HepG2 (cell line): ENCODE data around the gene MB21D2.

Experiments
- ATF7 ChIP-seq, 2 experiments: fragments of 450-650 bp in 1 of 2; sonication (generic) in 1 of 2; formaldehyde crosslinking in 1 of 2; IDR thresholded peaks; 2 replicates each; pipeline versions ENCODE4 v1.4.0 to v1.6.1; 2016 to 2020; ENCODE audit warnings: antibody characterized with exemption in 1 of 2, mild to moderate bottlenecking in 1 of 2, missing genetic modification reagents in 1 of 2
- CEBPB ChIP-seq: IDR thresholded peaks from 2 replicates; pipeline ENCODE4 v1.6.1; 2011; ENCODE audit warnings: low read depth, low read length, improper control_type of control experiment, borderline replicate concordance
- EZH2 ChIP-seq: conservative IDR thresholded peaks from 2 replicates; pipeline ENCODE4 v1.6.1; 2012; ENCODE audit warnings: mild to moderate bottlenecking, low read depth, low read length, moderate library complexity
- HCFC1 ChIP-seq: fragments of 150-350 bp; IDR thresholded peaks from 2 replicates; pipeline ENCODE4 v1.6.1; 2014; ENCODE audit warnings: low read depth, low read length
- HHEX ChIP-seq: IDR thresholded peaks from 2 replicates; pipeline ENCODE4 v1.6.1; 2016; ENCODE audit warnings: control low read depth
- MATR3 ChIP-seq: sonication (generic); formaldehyde crosslinking; IDR thresholded peaks from 2 replicates; pipeline ENCODE4 v1.4.0; 2020; ENCODE audit warnings: missing genetic modification reagents
- PCBP1 ChIP-seq: fragments of 200-400 bp; formaldehyde crosslinking; IDR thresholded peaks from 2 replicates; pipeline ENCODE4 v1.6.1; 2017; ENCODE audit warnings: mild to moderate bottlenecking, low read depth, low read length, borderline replicate concordance
- PRPF4 ChIP-seq: fragments of 200-400 bp; formaldehyde crosslinking; IDR thresholded peaks from 2 replicates; pipeline ENCODE4 v1.6.1; 2016; ENCODE audit warnings: low read length, low read depth; ENCODE audit not compliant: poor library complexity, severe bottlenecking
- USF2 ChIP-seq, 2 experiments: sonication (generic) in 1 of 2; formaldehyde crosslinking in 1 of 2; IDR thresholded peaks; 2 replicates each; pipeline versions ENCODE4 v1.5.1 to v1.6.1; 2011 to 2020; ENCODE audit warnings: borderline replicate concordance in 1 of 2, low read depth in 1 of 2, low read length in 1 of 2, mild to moderate bottlenecking in 1 of 2, missing genetic modification reagents in 1 of 2, moderate library complexity in 1 of 2
- ZSCAN20 ChIP-seq: sonication (generic); formaldehyde crosslinking; IDR thresholded peaks from 2 replicates; pipeline ENCODE4 v1.4.0; 2020; ENCODE audit warnings: missing genetic modification reagents, mild to moderate bottlenecking, borderline replicate concordance
- TF ChIP-seq, protein P1 (sequence below): sonication (generic); formaldehyde crosslinking; IDR thresholded peaks from 2 replicates; pipeline ENCODE4 v1.4.0; 2020; ENCODE audit warnings: missing genetic modification reagents
- TF ChIP-seq, protein P2 (sequence below): sonication (generic); formaldehyde crosslinking; IDR thresholded peaks from 2 replicates; pipeline ENCODE4 v1.5.1; 2020; ENCODE audit warnings: mild to moderate bottlenecking, moderate library complexity, missing genetic modification reagents
- TF ChIP-seq, protein P3 (sequence below): sonication (generic); formaldehyde crosslinking; conservative IDR thresholded peaks from 2 replicates; pipeline ENCODE4 v1.4.0; 2020; ENCODE audit warnings: missing genetic modification reagents

GRCh38 chr3:192758654-192759053 is 159.0 kb downstream of the MB21D2 start:
- TF ChIP-seq USF2 (IDR thresholded peaks at IDR 0.05; ENCODE audit: low read depth, low read length) (no peak), USF2 (CRISPR knock-in tag; IDR thresholded peaks at IDR 0.05; ENCODE audit: borderline replicate concordance) (no peak), PCBP1 (no peak), PRPF4 (no peak), ZSCAN20 (CRISPR knock-in tag) (no peak), ATF7 (IDR thresholded peaks at IDR 0.05) (no peak), ATF7 (CRISPR knock-in tag; IDR thresholded peaks at IDR 0.05) (no peak), HCFC1 (no peak), HHEX (CRISPR knock-in tag) (no peak), MATR3 (CRISPR knock-in tag) (no peak), EZH2 (no peak), CEBPB (no peak)
- TF ChIP-seq, protein P1, sequence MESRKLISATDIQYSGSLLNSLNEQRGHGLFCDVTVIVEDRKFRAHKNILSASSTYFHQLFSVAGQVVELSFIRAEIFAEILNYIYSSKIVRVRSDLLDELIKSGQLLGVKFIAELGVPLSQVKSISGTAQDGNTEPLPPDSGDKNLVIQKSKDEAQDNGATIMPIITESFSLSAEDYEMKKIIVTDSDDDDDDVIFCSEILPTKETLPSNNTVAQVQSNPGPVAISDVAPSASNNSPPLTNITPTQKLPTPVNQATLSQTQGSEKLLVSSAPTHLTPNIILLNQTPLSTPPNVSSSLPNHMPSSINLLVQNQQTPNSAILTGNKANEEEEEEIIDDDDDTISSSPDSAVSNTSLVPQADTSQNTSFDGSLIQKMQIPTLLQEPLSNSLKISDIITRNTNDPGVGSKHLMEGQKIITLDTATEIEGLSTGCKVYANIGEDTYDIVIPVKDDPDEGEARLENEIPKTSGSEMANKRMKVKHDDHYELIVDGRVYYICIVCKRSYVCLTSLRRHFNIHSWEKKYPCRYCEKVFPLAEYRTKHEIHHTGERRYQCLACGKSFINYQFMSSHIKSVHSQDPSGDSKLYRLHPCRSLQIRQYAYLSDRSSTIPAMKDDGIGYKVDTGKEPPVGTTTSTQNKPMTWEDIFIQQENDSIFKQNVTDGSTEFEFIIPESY: no peak
- TF ChIP-seq, protein P2, sequence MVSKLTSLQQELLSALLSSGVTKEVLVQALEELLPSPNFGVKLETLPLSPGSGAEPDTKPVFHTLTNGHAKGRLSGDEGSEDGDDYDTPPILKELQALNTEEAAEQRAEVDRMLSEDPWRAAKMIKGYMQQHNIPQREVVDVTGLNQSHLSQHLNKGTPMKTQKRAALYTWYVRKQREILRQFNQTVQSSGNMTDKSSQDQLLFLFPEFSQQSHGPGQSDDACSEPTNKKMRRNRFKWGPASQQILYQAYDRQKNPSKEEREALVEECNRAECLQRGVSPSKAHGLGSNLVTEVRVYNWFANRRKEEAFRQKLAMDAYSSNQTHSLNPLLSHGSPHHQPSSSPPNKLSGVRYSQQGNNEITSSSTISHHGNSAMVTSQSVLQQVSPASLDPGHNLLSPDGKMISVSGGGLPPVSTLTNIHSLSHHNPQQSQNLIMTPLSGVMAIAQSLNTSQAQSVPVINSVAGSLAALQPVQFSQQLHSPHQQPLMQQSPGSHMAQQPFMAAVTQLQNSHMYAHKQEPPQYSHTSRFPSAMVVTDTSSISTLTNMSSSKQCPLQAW: no peak
- TF ChIP-seq, protein P3, sequence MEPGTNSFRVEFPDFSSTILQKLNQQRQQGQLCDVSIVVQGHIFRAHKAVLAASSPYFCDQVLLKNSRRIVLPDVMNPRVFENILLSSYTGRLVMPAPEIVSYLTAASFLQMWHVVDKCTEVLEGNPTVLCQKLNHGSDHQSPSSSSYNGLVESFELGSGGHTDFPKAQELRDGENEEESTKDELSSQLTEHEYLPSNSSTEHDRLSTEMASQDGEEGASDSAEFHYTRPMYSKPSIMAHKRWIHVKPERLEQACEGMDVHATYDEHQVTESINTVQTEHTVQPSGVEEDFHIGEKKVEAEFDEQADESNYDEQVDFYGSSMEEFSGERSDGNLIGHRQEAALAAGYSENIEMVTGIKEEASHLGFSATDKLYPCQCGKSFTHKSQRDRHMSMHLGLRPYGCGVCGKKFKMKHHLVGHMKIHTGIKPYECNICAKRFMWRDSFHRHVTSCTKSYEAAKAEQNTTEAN: no peak
